HEK293T (cell line): ENCODE results near the gene POLE4.

Experiments
- BHLHE40 ChIP-seq: fragments of 450-650 bp; IDR thresholded peaks from 2 replicates; pipeline ENCODE4 v1.6.1; 2016; ENCODE audit warnings: mild to moderate bottlenecking, moderate library complexity, borderline replicate concordance
- ELF4 ChIP-seq: fragments of 450-650 bp; IDR thresholded peaks from 2 replicates; pipeline ENCODE4 v1.6.1; 2017; ENCODE audit warnings: antibody characterized with exemption
- FOXA1 ChIP-seq: fragments of 450-650 bp; IDR thresholded peaks from 2 replicates; pipeline ENCODE4 v1.6.1; 2016; ENCODE audit warnings: mild to moderate bottlenecking
- FOXK2 ChIP-seq: fragments of 450-650 bp; IDR thresholded peaks from 2 replicates; pipeline ENCODE4 v1.6.1; 2016; ENCODE audit warnings: mild to moderate bottlenecking
- FOXM1 ChIP-seq: fragments of 450-650 bp; IDR thresholded peaks from 2 replicates; pipeline ENCODE4 v1.6.1; 2017; ENCODE audit warnings: mild to moderate bottlenecking, borderline replicate concordance
- HDGF ChIP-seq: fragments of 450-650 bp; IDR thresholded peaks from 2 replicates; pipeline ENCODE4 v1.6.1; 2017; ENCODE audit warnings: antibody characterized with exemption, borderline replicate concordance
- LEF1 ChIP-seq: fragments of 450-650 bp; IDR thresholded peaks from 2 replicates; pipeline ENCODE4 v1.6.1; 2017; ENCODE audit warnings: mild to moderate bottlenecking, borderline replicate concordance
- SP1 ChIP-seq: fragments of 450-650 bp; IDR thresholded peaks from 2 replicates; pipeline ENCODE4 v1.6.1; 2017
- SUZ12 ChIP-seq: fragments of 450-650 bp; IDR thresholded peaks from 2 replicates; pipeline ENCODE4 v1.6.1; 2016; ENCODE audit warnings: mild to moderate bottlenecking
- TARDBP ChIP-seq: fragments of 450-650 bp; IDR thresholded peaks from 2 replicates; pipeline ENCODE4 v1.6.1; 2016
- ZNF384 ChIP-seq: fragments of 450-650 bp; IDR thresholded peaks from 2 replicates; pipeline ENCODE4 v1.6.1; 2016

GRCh38 chr2:74966887-74967286 is 8.4 kb downstream of the POLE4 start:
- no peak for TF ChIP-seq SUZ12
- TF ChIP-seq ZNF384, result no peak
- TF ChIP-seq HDGF, result no peak
- no peak for TF ChIP-seq ELF4
- TF ChIP-seq SP1, result no peak
- TF ChIP-seq FOXM1, result no peak
- no peak for TF ChIP-seq TARDBP
- TF ChIP-seq LEF1, result no peak
- no peak for TF ChIP-seq BHLHE40
- no peak for TF ChIP-seq FOXA1
- TF ChIP-seq FOXK2, result no peak
